Upper lobe of right lung (tissue), 1 donor: Measurements from ENCODE around the gene KIAA2012. TPM values are rescaled to one million over a fixed set of nuclear protein-coding genes. Genes with fewer than 3 reads are reported as not detected.
A peak's percentile ranks its signal among the peaks of the same experiment; 100 is the strongest.

Source experiments
- ATAC-seq: fragments of 200-7000 bp; cut with Tn5 transposase; one replicate; pipeline ENCODE4 v1.9.1; 2020; ENCODE audit warnings: mild to moderate bottlenecking, moderate library complexity
- DNase-seq: peaks from one replicate; pipeline ENCODE4 v3.0.0-alpha.2; 2020
- H3K27ac ChIP-seq: fragments of 200-600 bp; one replicate; pipeline ENCODE4 v1.8.0; 2022
- H3K27me3 ChIP-seq: fragments of 200-600 bp; one replicate; pipeline ENCODE4 v1.8.0; 2022; ENCODE audit warnings: mild to moderate bottlenecking
- H3K36me3 ChIP-seq: fragments of 200-600 bp; one replicate; pipeline ENCODE4 v1.8.0; 2022
- H3K4me1 ChIP-seq: fragments of 200-600 bp; one replicate; pipeline ENCODE4 v1.8.0; 2022
- H3K4me3 ChIP-seq: fragments of 200-600 bp; one replicate; pipeline ENCODE4 v1.8.0; 2022; ENCODE audit warnings: mild to moderate bottlenecking
- H3K9me3 ChIP-seq: fragments of 200-600 bp; one replicate; pipeline ENCODE4 v1.8.0; 2022
- CTCF ChIP-seq: fragments of 200-600 bp; IDR thresholded peaks from one replicate; pipeline ENCODE4 v1.8.0; 2022; ENCODE audit warnings: antibody characterized with exemption
- intact Hi-C: fragments of 100-400 bp; cut with DNase I; formaldehyde crosslinking; loops from one replicate; pipeline ENCODE4 v1.11.0; 2022
- total RNA-seq: library from RNA; stranded (reverse); fragmentation: NEBNext Ultra II Directional; extraction: Animal tissue kit (Norgen Biotek cat#: 25700); gene quantifications from one replicate; pipeline ENCODE4 v1.2.1, GENCODE V29; 2021
- donor health status: DM: no; HTN: yes; CAD: no; lungs with severe emphysema.

KIAA2012 gene
- total RNA-seq, 1 donor from 2014 or later = not detected

GRCh38 chr2:202196727-202197126 lies 123.7 kb downstream of the KIAA2012 start:
- Histone ChIP-seq H3K4me1 (no peaks in the 10 kb centered on the region), H3K27me3 (no peaks in the 10 kb centered on the region), H3K36me3 (no peaks in the 10 kb centered on the region), H3K9me3 (no peaks in the 10 kb centered on the region), H3K27ac (no peak overlapping the region), H3K4me3 (no peak overlapping the region)
- intact Hi-C loops = no loop called here
- TF ChIP-seq CTCF = no peak
- DNase-seq (no peak), ATAC-seq (peak; percentile 39)

- Histone ChIP-seq H3K36me3 (peaks cover 9% of the 10 kb centered on the region), H3K4me3 (no peak overlapping the region), H3K27ac (no peak overlapping the region), H3K27me3 (no peaks in the 10 kb centered on the region), H3K4me1 (no peaks in the 10 kb centered on the region), H3K9me3 (no peaks in the 10 kb centered on the region)
- no peak for DNase-seq
- intact Hi-C loops = no loop called here
- ATAC-seq = no peak
- TF ChIP-seq CTCF = no peak
Observed at GRCh38 chr2:202201220-202202160, 128.4 kb downstream of the KIAA2012 start.

- intact Hi-C loops = no loop called here
- no peak for TF ChIP-seq CTCF
- H3K4me1 ChIP-seq = no peaks in the 10 kb centered on the region
- H3K27ac ChIP-seq = no peak overlapping the region
- peaks cover 26% of the 10 kb centered on the region for H3K36me3 ChIP-seq
- no peaks in the 10 kb centered on the region for H3K27me3 ChIP-seq
- H3K4me3 ChIP-seq = no peak overlapping the region
- DNase-seq = no peak
- no peaks in the 10 kb centered on the region for H3K9me3 ChIP-seq
- no peak for ATAC-seq
Observed at GRCh38 chr2:202203348-202203747, 130.3 kb downstream of the KIAA2012 start.

- no peak for TF ChIP-seq CTCF
- H3K27ac ChIP-seq = no peak overlapping the region
- DNase-seq (no peak), ATAC-seq (no peak)
- H3K27me3 ChIP-seq = no peaks in the 10 kb centered on the region
- intact Hi-C loops = no loop called here
- H3K4me3 ChIP-seq = no peak overlapping the region
- no peaks in the 10 kb centered on the region for H3K4me1 ChIP-seq
- peaks cover 41% of the 10 kb centered on the region for H3K36me3 ChIP-seq
- no peaks in the 10 kb centered on the region for H3K9me3 ChIP-seq
Observed at GRCh38 chr2:202204855-202205254, 131.8 kb downstream of the KIAA2012 start.

- ATAC-seq (no peak), DNase-seq (no peak)
- Histone ChIP-seq H3K4me3 (no peak overlapping the region), H3K27me3 (no peaks in the 10 kb centered on the region), H3K4me1 (no peaks in the 10 kb centered on the region), H3K36me3 (peaks cover 75% of the 10 kb centered on the region), H3K27ac (no peak overlapping the region), H3K9me3 (no peaks in the 10 kb centered on the region)
- TF ChIP-seq CTCF = no peak
- intact Hi-C loops = no loop called here
Observed at GRCh38 chr2:202208526-202208925, 135.5 kb downstream of the KIAA2012 start.
